HEK293 (cell line): ENCODE results near the gene GRIP1.

ENCODE experiments used
- CTCF ChIP-seq: fragments of 450-650 bp; formaldehyde crosslinking; IDR thresholded peaks from 2 replicates; pipeline ENCODE4 v1.5.1; 2016; ENCODE audit warnings: missing biosample characterization, missing genetic modification characterization
- HIC1 ChIP-seq: fragments of 450-650 bp; formaldehyde crosslinking; IDR thresholded peaks from 2 replicates; pipeline ENCODE4 v1.5.1; 2016; ENCODE audit warnings: missing biosample characterization, missing genetic modification characterization
- PBX3 ChIP-seq: sonication (generic); formaldehyde crosslinking; IDR thresholded peaks from 2 replicates; pipeline ENCODE4 v1.8.1; 2022; ENCODE audit warnings: mild to moderate bottlenecking, moderate library complexity, missing genetic modification reagents
- TCF7L2 ChIP-seq: IDR thresholded peaks from 2 replicates; pipeline ENCODE4 v1.6.1; 2011; ENCODE audit warnings: low read depth, mild to moderate bottlenecking, inconsistent platforms, low read length, moderate library complexity, borderline replicate concordance
- ZNF585B ChIP-seq: fragments of 450-650 bp; formaldehyde crosslinking; IDR thresholded peaks from 2 replicates; pipeline ENCODE4 v1.5.1; 2016; ENCODE audit warnings: missing biosample characterization, missing genetic modification characterization
- ZSCAN18 ChIP-seq: fragments of 450-650 bp; formaldehyde crosslinking; IDR thresholded peaks from 2 replicates; pipeline ENCODE4 v1.5.1; 2016; ENCODE audit warnings: missing biosample characterization, missing genetic modification characterization

- TF ChIP-seq CTCF (no peak), ZNF585B (tag by site-specific recombination) (no peak), HIC1 (no peak), TCF7L2 (no peak), PBX3 (CRISPR knock-in tag) (no peak), ZSCAN18 (tag by site-specific recombination) (no peak)
Observed at GRCh38 chr12:66405395-66405794, 273.5 kb downstream of the GRIP1 start.
